Suppressor macrophage (primary cell): ENCODE measurements around the gene CFAP206.
"Not testable (repeated sequence)": the region's sequence is repeated elsewhere in the genome, so short reads cannot be mapped to it uniquely, and the experiment has no call there.

ENCODE experiments used
- DNase-seq, 4 experiments: peaks; one replicate each; pipeline ENCODE4 v3.0.0-alpha.2; 2020 to 2022

Gene CFAP206

DNA sequence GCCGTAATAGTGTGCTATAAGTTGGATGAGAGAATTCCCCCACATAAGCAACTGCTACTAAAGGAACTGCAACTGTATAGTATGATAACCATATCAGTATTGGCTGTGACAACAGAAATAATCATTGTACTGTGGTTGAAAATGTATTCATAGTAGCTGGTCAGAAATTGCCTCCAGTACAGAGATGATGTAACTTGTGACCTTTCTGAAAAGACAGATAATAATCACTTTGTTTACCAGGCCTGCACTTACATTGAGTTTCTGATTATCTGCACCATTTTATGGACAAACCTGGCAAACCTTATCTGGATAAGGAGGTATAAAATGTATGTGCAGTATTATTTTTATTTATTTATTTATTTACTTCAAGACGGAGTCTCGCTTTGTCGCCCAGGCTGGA lies 19.0 kb downstream of the CFAP206 start:
- no peak for DNase-seq

DNA sequence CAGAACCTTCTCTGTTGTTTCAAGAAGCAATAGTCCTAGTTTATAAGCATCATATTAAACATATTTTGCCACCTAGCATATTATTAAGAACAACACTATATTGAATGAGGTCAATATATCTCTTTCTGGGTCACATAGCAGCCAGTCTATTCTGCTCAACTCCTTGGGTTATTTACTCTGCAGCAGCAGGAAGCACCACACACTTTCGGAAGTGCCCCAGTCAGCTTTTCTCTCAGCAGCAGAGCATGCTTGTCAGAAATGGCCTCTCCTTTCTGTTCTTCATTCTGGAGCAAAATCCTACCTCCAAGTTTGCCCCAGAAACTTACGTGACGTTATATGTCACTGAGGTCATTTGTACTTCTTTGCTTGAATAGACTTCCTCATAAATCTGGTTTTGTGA lies 22.7 kb downstream of the CFAP206 start:
- DNase-seq, result no peak

DNA sequence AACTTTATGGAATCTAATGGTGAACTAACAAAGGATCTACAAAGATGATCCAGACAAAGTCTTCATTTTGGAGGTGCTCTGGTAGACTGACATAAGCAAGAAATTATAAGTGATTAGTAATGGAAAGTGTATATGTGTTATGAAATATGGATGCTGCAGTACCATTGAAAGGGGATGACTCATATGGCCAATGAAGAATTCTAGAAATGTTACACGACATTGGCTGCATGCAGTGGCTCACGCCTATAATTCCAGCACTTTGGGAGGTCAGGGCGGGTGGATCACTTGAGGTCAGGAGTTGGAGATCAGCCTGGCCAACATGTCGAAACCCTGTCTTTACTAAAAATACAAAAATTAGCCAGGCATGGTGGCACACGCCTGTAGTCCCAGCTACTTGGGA lies 23.5 kb downstream of the CFAP206 start:
- no peak for DNase-seq

DNA sequence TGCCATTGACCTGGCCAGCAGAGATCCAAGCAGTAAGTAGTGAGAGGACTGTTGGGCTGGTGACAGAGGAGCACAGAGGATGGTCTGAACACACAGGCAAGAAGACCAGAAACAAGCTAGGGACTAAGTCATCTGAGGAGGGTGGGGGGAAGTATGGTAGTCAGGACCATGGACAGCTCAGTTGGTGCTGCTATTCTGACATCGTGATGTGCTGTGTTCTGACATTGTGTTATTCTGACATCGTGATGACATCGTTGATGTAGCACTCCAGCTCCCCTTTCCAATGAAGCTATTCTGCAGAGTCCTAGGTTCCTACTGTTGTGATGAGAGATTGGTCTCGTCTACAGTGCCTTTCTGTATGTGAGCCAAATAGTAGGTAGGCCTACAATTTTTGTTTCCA lies 28.7 kb downstream of the CFAP206 start:
- DNase-seq, result peak; percentile 55 to 74 (median 66)

DNA sequence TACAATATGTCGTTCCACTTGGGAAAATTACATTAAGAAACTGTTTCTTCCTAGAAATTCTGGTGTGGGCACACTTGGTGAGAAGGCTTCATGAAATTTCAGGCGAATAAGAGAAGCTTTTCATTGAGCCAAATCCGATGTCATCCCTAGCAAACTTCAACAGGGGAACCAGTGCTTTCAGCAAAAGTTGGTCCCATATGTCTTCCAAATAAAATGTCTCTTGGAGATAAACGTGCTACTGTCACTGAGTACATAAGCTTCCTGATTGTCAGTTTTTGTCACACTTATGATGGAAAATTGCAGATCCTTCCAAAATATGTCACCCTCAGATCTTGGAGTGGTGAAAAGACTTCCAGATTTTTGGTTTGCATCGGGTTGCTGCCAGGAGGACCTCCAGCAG lies 33.9 kb downstream of the CFAP206 start:
- no peak for DNase-seq

DNA sequence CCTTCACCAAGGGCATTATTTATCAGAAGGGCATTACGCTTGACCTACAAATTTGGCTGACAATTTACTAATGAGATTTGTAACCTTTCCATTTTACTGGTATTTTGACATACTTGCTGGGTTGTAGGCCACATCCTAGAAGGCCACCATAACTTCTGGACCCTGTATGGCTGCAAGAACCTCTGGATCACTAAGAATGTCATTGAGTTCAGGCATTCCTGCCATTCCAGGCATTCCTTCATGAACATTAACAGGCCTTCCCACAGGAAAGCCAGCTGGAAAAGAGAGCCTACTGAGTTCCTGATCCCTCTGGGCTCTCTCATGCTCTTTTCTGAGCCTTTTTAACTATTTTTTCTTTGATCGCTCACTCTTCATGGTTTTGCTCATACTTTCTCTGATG lies 36.6 kb downstream of the CFAP206 start:
- no peak for DNase-seq

DNA sequence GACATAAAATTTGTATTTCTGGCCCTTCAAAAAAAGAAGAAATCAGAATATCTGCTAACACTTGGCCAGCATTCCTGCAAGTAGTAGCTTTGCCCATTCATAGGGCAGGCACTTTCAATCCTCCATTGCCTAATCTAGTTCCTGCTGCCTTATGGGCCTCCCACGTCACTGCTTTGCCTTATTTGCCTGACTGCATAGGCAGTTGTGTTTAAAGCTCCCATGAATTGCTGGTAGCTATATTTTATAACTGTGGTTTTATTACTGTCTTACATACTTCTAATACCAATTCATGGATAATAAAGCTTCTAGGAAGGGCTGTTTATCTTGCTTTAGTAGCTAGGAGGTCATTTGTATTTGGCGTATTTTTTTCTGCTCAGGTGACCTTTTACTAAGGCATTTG lies 57.3 kb downstream of the CFAP206 start:
- DNase-seq, result peak in 3 of 4 experiments; percentile 11 to 26 (median 22)

DNA sequence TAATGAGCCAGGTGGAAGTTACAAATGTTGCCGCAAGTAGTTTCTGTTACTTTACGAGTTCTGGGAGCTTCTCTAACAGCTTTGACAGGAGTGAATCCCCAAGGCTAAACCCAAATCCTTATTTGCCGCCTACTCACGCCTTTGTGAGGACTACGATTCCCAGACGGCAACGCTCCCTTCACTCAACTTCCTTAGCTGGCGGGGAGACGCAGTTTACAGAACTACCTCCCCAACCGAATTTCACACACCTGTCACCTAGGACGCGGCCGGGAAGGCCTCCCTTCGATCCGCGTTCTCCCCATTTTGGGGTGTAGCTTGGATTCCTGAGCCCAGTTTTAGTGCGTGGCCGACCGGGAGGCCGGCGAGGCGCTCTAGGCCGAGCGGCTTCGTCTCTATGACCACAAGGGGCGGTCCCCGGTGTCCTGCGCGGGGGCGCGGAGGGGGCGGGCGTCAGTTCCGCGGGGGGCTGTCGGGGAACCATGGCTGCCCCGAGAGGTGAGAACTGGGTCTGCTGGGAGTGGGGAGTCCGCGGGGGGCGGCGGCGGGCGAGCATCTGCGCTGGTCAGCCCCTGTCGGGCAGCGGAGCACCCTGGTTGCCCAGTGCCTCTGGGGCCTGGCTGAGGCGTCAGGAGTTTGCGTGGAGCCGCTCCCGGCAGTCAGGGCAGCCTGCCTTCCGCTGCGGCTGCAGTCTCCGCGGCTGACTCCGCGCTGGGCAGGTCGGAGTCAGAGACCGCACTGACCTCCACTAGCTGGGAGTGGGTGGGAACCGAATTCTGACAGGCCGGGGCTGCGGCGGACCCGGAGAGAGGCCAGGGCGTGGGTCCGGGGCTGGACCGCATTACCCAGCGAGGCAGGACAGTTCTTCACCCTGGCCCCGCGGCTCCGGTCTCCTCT lies 65.0 kb downstream of the CFAP206 start, which contains the start of gene SLC35A1:
Gene SLC35A1, plus strand, starts transcription at position 450 of the 894 bp plus-strand sequence. Its CDS starts 30 bp downstream, at position 480.
- DNase-seq, result peak; percentile 79 to 93 (median 86)

DNA sequence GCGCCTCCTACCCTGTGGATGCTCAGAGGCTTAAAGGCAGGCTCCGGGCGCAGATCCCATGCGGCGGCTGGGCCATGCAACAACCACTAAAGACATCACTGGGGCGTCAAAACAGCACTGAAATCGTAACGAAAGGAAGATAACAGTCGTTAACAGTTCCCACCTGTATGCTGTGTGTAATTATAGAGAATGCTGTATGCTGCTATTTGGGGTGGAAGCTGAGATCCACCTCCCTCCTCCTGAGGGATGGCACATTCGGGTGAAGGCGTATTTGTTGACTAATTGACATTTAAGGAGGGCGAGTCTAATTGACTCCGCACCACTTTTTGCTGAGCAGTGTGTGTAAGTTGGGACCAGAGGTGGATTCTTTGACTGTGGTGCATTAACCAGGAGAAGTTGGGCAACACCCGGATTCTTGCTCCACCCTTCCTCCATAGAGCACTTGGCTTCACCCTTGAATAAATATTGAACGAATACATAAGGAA lies 65.7 kb downstream of the CFAP206 start:
- peak in 3 of 4 experiments; percentile 36 to 71 (median 45) for DNase-seq

DNA sequence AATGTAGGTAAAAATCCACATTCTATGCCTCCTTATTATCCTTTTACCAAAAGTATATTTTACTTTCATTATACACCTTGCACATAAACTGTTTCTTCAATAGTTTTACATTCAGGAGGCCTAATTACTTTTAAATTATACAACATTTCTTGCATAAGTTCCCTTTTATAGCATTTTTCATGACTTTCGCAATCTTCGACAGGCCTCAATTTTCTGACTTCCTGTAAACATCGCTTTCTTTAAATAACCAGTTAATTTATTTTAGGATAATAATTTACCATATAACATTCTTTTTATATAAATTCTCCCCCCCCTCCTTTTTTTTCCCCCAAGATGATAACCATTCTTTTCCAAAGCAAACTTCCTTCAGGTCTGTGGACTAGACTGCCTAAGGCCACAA lies 74.2 kb downstream of the CFAP206 start:
- DNase-seq, result peak; percentile 38 to 76 (median 58)

DNA sequence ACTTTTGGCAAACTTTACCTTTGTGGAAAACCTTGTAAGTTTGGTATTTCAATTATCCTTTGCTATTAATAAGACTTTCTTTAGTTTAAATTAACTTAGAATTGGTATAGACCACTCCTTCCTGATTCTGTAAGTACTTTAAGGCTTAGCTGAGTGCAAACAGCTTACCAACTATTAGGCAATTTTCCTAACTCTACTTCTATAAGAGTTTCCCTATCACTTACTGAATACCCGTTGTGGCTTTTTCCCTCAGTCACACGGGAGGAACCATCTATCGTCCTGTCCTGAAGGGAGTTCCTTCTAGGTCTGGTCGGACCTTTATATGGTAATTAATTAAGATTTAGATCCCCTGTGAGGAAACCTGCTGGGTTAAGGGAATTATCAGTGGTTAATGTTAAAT lies 74.6 kb downstream of the CFAP206 start:
- peak; percentile 43 to 70 (median 62) for DNase-seq

DNA sequence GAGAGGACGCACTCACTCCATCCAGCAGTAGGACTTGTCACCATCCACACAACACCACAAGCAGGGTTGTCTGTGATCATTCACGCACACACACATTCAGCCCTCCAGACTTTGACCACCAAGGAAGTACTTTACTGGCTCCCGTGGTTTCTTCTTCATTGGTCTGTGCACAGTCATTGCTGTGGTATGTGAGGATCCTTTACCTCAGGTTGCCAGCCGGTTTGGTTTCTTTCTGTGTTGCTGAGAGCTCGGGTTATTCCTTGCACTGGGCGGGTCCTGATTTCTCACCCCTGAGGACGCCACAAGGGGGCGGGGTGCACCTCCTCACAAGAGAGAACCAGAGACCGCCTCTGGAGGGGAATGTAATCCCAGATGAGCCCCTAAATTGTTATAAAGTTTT lies 76.2 kb downstream of the CFAP206 start:
- DNase-seq, result peak in 2 of 4 experiments; percentile 10 to 29

DNA sequence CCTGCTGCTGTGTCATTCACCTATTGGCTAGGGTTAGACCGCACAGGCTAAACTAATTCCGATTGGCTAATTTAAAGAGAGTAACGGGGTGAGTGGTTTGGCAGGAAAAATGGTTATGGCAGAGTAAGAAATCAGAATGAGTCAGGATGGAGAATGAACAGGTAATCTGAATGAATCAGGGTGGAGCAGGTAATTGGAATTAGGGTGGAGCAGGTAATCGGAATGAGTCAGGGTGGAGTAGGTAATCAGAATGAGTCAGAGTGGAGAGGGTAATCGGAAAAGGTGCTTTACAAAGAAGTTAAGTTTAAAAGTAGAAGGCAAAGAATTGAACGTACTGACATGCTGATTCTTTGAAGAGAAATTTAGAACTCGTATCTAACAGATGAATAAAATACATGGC lies 76.7 kb downstream of the CFAP206 start:
- DNase-seq, result no peak

DNA sequence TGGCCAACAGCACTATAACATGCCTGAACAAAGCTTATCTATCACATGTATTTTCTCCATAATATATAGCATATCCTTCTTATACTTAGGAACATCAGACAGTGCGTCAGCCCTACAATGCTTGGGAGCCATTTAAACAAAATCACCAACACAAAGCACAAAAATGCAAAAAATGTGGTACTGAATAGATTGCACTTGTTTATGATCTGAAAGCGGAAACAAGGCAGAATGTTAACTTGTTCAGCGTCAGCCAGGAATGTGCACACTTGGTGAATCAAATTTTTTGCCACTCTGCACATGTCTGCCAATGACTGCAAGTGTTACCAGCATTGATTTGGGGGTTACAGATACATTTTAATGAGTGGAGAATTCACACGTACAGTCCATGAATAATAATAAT lies 79.8 kb downstream of the CFAP206 start:
- no peak for DNase-seq

DNA sequence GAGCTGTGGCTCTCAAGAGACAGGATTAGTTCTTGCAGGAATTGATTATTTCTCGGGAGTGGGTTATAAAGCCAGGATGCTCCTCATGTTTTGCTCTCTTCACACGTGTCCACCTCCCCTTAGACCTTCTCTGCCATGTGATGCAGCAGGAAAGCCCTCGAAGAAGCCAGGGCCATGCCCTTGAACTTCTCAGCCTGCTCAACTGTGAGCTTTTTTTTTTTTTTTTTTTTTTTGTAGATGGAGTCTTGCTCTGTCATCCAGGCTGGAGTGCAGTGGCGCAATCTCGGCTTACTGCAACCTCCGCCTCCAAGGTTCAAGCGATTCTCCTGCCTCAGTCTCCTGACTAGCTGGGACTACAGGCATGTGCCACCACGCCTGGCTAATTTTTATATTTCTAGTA lies 81.6 kb downstream of the CFAP206 start:
- not testable (repeated sequence) for DNase-seq

DNA sequence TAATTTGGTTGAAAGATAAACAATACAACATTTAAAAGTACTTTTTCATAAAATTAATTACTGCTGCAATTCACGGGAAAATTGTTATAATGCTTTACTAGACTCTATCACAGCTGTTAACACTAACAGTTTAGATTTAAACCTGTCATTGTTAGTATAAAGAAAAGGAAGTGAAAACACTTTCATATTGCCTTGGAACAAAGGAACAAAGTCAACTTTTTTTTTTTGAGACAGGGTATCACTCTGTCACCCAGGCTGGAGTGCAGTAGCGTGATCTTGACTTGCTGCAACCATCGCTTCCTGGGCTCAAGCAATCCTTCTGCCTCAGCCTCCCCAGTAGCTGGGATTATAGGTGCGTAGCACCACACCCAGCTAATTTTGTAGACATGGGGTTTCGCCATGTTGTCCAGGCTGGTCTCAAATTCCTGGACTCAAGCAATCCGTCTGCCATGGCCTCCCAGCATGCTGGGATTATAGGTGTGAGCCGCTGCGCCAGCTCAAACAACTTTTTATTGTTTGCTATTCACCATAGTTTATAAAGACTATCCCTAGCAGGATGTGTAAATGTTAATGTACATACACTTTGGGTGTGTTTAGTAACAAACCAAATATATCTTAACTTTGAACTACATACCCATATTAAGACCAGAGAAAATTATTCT lies 87.1 kb downstream of the CFAP206 start:
- peak in 1 of 4 experiments; percentile 10 for DNase-seq

DNA sequence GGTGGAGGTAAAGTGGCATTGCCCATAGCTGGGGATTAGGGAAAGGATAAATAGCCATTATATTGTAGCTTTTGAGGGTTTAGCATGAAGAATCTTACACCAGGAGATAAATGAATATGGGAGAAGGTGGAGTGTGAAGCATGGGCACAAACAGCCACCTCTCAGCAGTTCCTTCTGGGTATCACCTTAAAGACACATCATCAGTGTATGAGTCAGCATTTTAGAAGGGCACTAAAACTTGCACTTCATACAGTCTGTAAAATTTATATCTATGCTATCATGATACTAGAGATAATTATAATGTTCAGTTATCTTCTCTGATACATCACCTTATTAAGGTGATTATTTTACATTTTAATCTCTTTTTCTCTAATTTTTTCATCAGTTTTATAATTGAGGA lies 90.3 kb downstream of the CFAP206 start:
- DNase-seq, result no peak

DNA sequence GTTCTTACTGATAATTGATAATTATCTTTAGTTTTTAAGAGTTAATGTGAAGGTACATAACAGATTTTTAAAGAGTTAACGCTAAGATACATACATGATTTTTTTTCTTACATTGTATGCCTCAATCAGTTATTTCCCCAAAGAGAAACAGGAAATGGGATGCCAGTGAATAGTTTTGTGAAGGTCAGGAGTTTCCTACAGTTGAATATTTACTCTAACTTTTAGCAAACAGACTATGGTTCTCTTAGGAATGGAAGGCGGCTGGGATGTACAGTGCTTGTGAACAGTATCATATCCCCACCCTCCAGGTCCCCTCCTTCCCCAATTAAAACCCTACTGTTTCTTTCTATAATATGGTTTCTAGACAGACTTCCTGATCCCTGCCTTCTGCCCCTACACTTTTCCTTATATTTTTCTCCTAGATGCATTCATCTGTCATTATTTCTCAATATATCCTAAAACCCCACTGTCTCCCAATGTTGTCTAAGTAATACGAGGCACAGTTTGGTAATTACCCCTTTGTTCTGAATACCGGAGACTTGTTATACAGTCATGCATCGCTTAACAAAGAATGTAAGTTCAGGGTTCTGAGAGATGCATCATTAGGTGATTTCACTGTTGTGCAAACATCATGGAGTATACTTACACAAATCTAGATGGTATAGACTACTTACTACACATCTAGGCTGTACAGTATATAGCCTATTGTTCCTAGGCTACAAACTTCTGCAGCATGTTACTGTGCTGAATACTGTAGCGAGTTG lies 94.2 kb downstream of the CFAP206 start:
- no peak for DNase-seq

DNA sequence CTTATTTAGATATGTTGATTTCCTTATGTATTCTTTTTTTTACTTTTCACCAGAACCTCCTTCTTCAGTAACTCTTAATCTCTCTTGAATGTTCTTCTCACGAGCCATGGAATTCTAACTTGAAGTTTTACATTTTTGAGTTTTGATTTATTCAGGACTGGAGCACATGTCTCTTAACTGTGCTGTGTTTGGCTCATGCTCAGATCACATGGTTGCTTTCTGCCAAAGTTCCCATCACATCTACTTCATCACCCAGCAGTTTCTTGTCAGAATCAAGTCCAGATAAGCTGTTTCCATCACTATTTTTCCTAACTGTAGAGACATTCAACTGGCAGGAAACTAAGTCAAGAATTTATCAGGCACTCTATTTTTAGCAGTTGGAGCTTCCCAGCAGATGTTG lies 96.7 kb downstream of the CFAP206 start:
- DNase-seq, result no peak
